Fibroblast of mammary gland (primary cell): ENCODE measurements around the gene THYN1.

Experiments
- DNase-seq: peaks from one replicate; pipeline ENCODE4 v3.0.0-alpha.2; 2010; ENCODE audit warnings: low read depth
- H3K4me3 ChIP-seq: 2 replicates; pipeline ENCODE4 v1.5.1; 2011; ENCODE audit warnings: low read depth, mild to moderate bottlenecking, low read length, moderate library complexity; ENCODE audit not compliant: control insufficient read depth
- CTCF ChIP-seq: conservative IDR thresholded peaks from 2 replicates; pipeline ENCODE4 v1.5.1; 2011; ENCODE audit warnings: low read depth, low read length, inconsistent platforms; ENCODE audit not compliant: control insufficient read depth, insufficient read depth

Gene THYN1

GRCh38 chr11:134272381-134273316 is 19.5 kb upstream of the THYN1 start:
- TF ChIP-seq CTCF: no peak
- H3K4me3 ChIP-seq: no peak overlapping the region
- peak; percentile 42 for DNase-seq

- H3K4me3 ChIP-seq: no peak overlapping the region
- TF ChIP-seq CTCF: no peak
- no peak for DNase-seq
Measured at GRCh38 chr11:134271978-134272377, 18.8 kb upstream of the THYN1 start.

- no peak for TF ChIP-seq CTCF
- DNase-seq: no peak
- no peak overlapping the region for H3K4me3 ChIP-seq
Measured at GRCh38 chr11:134270250-134270714, 17.1 kb upstream of the THYN1 start.

- no peak for DNase-seq
- H3K4me3 ChIP-seq: no peak overlapping the region
- no peak for TF ChIP-seq CTCF
Measured at GRCh38 chr11:134267966-134268365, 14.8 kb upstream of the THYN1 start.

- no peak for TF ChIP-seq CTCF
- no peak overlapping the region for H3K4me3 ChIP-seq
- no peak for DNase-seq
Measured at GRCh38 chr11:134267461-134267860, 14.3 kb upstream of the THYN1 start.

- TF ChIP-seq CTCF: no peak
- DNase-seq: peak; percentile 82
Measured at GRCh38 chr11:134266841-134267251, 13.7 kb upstream of the THYN1 start.

GRCh38 chr11:134266440-134266839 is 13.3 kb upstream of the THYN1 start:
- no peak overlapping the region for H3K4me3 ChIP-seq
- no peak for TF ChIP-seq CTCF
- DNase-seq: no peak

More at GRCh38 chr11:134266841-134267251, 13.7 kb upstream of the THYN1 start:
- no peak overlapping the region for H3K4me3 ChIP-seq
